ENCODE data around the gene AHCTF1.

AHCTF1 gene

DNA sequence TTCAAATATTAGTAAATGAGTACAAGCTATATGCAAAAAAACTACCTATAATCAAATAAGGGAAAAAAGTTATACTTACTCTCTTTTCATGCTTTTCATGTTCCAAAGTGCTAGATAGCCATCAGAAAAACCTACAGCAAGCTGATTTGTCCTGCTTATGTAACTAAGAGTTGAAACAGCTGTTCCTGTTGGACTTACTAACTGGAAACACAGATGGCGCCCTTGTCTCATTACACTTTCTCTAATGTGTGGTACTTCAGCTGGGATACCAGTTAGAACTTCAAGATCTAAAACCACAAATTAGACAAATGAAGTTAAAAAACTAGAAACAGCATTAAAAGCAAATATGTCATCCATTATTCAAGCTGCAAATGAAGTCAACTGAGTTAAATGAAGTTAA lies 24.3 kb downstream of the AHCTF1 start:
- TF ChIP-seq, protein P1, sequence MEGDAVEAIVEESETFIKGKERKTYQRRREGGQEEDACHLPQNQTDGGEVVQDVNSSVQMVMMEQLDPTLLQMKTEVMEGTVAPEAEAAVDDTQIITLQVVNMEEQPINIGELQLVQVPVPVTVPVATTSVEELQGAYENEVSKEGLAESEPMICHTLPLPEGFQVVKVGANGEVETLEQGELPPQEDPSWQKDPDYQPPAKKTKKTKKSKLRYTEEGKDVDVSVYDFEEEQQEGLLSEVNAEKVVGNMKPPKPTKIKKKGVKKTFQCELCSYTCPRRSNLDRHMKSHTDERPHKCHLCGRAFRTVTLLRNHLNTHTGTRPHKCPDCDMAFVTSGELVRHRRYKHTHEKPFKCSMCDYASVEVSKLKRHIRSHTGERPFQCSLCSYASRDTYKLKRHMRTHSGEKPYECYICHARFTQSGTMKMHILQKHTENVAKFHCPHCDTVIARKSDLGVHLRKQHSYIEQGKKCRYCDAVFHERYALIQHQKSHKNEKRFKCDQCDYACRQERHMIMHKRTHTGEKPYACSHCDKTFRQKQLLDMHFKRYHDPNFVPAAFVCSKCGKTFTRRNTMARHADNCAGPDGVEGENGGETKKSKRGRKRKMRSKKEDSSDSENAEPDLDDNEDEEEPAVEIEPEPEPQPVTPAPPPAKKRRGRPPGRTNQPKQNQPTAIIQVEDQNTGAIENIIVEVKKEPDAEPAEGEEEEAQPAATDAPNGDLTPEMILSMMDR (IDR thresholded peaks at IDR 0.05; ENCODE audit: insufficient read depth, low read length, missing control alignments), result peak; percentile 38

DNA sequence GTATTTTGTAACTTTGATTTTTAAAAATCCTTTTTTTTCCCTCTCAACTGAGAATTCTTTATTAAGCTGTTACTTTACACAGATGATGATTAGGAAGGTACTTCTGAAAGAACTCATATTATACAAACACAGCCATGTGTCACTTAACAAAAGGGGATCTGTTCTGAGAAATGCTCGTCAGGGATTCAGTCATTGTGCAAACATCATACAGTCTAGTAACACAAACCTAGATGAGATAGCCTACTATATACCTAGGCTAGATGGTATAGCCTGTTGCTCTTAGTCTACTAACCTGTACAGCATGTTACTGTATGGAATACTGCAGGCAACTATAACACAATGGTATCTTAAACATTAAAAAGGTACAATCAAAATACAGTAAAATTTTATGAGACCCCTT lies 24.9 kb downstream of the AHCTF1 start:
- CTCF ChIA-PET, result interaction anchor here (0.7 to 2.7 kb wide), 13 partner anchors 9 to 420 kb away, joined by 3 to 27 read pairs (median 3); partner anchors contain the start of gene ZNF670
- TF ChIP-seq, protein P1 (IDR thresholded peaks at IDR 0.05; ENCODE audit: insufficient read depth, low read length, missing control alignments), result no peak
- no peak for DNase-seq (ENCODE audit: low read depth, low spot score)
- H3K4me3 ChIP-seq (ENCODE audit: low read depth, low read length), result no peak overlapping the region
- POLR2A ChIA-PET, result no interaction called here

More for the DNA sequence above, 24.3 kb downstream of the AHCTF1 start:
- ChIA-PET POLR2A (no interaction called here), CTCF (interaction anchor here (0.7 to 2.7 kb wide), 13 partner anchors 10 to 466 kb away, joined by 3 to 27 read pairs (median 4); partner anchors contain the start of gene ZNF670)
- no peak for DNase-seq (ENCODE audit: low read depth, low spot score)
- H3K4me3 ChIP-seq (ENCODE audit: low read depth, low read length), result no peak overlapping the region

DNA sequence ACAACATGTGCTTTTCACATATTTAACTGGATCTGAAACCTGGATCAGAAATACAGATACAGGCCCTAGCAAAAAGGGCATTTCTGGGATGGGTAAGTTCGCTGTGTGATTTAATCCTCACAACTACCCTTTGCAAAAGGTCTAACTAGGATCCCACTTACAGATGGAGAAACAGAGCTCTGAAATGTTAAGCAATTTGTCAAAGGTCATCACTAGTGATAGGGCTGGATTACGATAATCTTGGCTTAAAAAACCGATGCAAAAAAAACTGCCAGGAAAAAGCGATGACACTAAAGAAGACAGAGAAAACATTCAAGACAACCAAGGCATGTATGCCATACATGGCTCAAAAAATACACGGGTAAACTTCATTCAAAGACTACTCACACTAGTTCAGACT lies 29.9 kb downstream of the AHCTF1 start:
- no peak overlapping the region for H3K4me3 ChIP-seq (ENCODE audit: low read depth, low read length)
- DNase-seq (ENCODE audit: low read depth, low spot score), result no peak
- ChIA-PET CTCF (no interaction called here), POLR2A (no interaction called here)
- TF ChIP-seq, protein P1 (IDR thresholded peaks at IDR 0.05; ENCODE audit: insufficient read depth, low read length, missing control alignments), result no peak

DNA sequence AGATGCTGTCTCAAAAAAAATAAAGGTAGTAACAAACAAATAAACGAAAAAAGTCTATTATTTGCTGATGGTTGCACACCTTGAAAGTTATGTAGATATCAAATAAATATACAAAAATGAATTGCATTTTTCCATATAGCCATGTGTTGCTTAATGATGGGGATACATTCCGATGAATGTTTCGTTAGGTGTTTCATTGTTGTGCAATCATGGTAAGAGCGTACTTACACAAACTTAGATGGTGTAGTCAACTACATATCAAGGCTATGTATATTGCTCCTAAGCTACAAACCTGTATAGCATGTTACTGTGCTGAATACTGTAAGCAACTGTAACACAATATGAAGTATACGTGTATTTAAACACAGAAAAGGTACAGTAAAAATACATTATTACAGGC lies 34.4 kb downstream of the AHCTF1 start:
- POLR2A ChIA-PET, result no interaction called here
- CTCF ChIA-PET, result interaction anchor here (1.1 to 1.4 kb wide), 2 partner anchors 10 to 25 kb away, joined by 3 to 4 read pairs; no protein-coding TSS in a partner anchor

DNA sequence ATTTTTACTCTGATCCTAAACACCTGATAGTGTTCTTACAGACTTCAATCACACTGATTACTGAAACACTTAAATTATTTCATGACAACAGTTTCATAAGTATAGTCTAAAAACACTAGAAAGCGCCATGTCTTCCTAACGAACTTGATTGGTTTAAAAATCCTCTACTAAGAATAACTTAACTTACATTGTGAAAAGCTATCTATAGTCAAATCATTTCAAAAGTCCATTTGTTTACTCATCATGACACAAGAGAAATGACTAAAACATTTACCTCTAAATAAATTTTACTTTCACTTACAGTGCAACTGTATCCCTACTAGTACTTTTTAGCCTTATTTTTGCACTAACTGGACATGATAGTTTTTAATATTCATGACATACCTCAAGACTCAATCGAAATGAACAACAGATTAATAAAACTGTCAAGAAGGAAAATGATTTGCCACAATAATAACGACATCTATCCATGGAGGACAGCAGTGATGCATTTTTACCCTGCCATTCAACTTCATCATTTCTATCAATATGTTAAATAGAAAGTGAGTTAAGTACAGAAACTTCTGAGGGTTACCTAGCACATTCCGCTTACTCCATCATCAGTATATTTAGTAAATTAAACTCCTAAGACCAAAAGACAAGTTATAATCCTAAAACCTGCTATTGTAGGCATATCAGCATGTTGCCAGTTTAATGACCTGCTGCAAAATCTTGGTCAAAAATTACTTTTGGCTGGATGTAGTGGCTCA lies 38.4 kb downstream of the AHCTF1 start:
- ChIA-PET POLR2A (no interaction called here), CTCF (interaction anchor here (1.3 kb wide), 1 partner anchor 13 kb away, joined by 3 read pairs; no protein-coding TSS in a partner anchor)
- H3K4me3 ChIP-seq (ENCODE audit: low read depth, low read length), result no peak overlapping the region
- TF ChIP-seq, protein P1 (IDR thresholded peaks at IDR 0.05; ENCODE audit: insufficient read depth, low read length, missing control alignments), result no peak
- no peak for DNase-seq (ENCODE audit: low read depth, low spot score)

More for the DNA sequence above, 34.4 kb downstream of the AHCTF1 start:
- H3K4me3 ChIP-seq (ENCODE audit: low read depth, low read length), result no peak overlapping the region
- TF ChIP-seq, protein P1 (IDR thresholded peaks at IDR 0.05; ENCODE audit: insufficient read depth, low read length, missing control alignments), result no peak
- no peak for DNase-seq (ENCODE audit: low read depth, low spot score)

DNA sequence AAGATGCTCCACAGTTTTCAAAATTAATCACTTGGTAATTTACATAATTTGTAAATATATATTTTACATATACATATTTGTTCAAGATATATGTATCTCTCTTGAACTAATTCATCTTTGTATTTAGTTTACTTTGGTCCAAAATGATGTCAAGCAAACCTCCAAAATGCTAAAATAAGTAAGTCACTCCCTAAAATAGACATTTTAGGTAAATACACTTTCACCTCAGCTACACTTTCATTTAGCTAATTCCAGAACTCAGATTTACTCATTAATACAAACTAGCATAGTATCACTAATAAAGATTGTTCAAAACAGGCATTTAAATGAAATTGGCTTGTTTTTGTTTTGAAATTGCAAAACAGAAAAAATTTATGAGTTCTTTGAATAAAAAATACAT lies 40.6 kb downstream of the AHCTF1 start:
- DNase-seq (ENCODE audit: low read depth, low spot score), result no peak

More for the DNA sequence above, 40.6 kb downstream of the AHCTF1 start:
- CTCF ChIA-PET, result interaction anchor here (0.6 kb wide), 1 partner anchor 16 kb away, joined by 3 read pairs; no protein-coding TSS in a partner anchor
- no peak overlapping the region for H3K4me3 ChIP-seq (ENCODE audit: low read depth, low read length)
- TF ChIP-seq, protein P1 (IDR thresholded peaks at IDR 0.05; ENCODE audit: insufficient read depth, low read length, missing control alignments), result no peak
- POLR2A ChIA-PET, result no interaction called here
